CD4-positive, alpha-beta T cell treated with Interleukin-4 for 1 hour (primary cell): ENCODE measurements around the gene VPS18.

Experiments used
- DNase-seq, 2 donors: peaks; one replicate each; pipeline ENCODE4 v3.0.0-alpha.2; 2020 to 2022

VPS18 gene

GRCh38 chr15:40900256-40901052 lies 6.2 kb downstream of the VPS18 start:
- DNase-seq: no peak

- DNase-seq: no peak
Measured at GRCh38 chr15:40901053-40901443, 6.8 kb downstream of the VPS18 start.

GRCh38 chr15:40902605-40903561 lies 8.6 kb downstream of the VPS18 start:
- DNase-seq: peak in 1 of 2 donors; percentile 69

GRCh38 chr15:40904552-40905201 lies 10.4 kb downstream of the VPS18 start:
- DNase-seq: no peak

- DNase-seq: peak; percentile 76 to 84
Measured at GRCh38 chr15:40906091-40906990, 12.1 kb downstream of the VPS18 start.

- DNase-seq: peak; percentile 69 to 71
Measured at GRCh38 chr15:40906991-40907802, 12.9 kb downstream of the VPS18 start.

- DNase-seq: no peak
Measured at GRCh38 chr15:40908095-40908494, 13.8 kb downstream of the VPS18 start.

- peak in 1 of 2 donors; percentile 38 for DNase-seq
Measured at GRCh38 chr15:40909662-40910630, 15.7 kb downstream of the VPS18 start.

GRCh38 chr15:40911141-40911540 lies 16.9 kb downstream of the VPS18 start:
- DNase-seq: no peak

GRCh38 chr15:40911693-40912092 lies 17.4 kb downstream of the VPS18 start:
- DNase-seq: no peak

- no peak for DNase-seq
Measured at GRCh38 chr15:40912478-40912877, 18.2 kb downstream of the VPS18 start.

- no peak for DNase-seq
Measured at GRCh38 chr15:40914013-40914412, 19.8 kb downstream of the VPS18 start.

GRCh38 chr15:40914486-40914885 lies 20.2 kb downstream of the VPS18 start:
- DNase-seq: no peak

GRCh38 chr15:40915116-40915661 lies 20.9 kb downstream of the VPS18 start:
- no peak for DNase-seq

GRCh38 chr15:40915679-40916078 lies 21.4 kb downstream of the VPS18 start:
- no peak for DNase-seq

- no peak for DNase-seq
Measured at GRCh38 chr15:40917585-40917984, 23.3 kb downstream of the VPS18 start.

GRCh38 chr15:40918146-40918798 lies 24.0 kb downstream of the VPS18 start:
- DNase-seq: no peak

GRCh38 chr15:40918799-40919392 lies 24.6 kb downstream of the VPS18 start:
- DNase-seq: no peak
